Parathyroid adenoma (tissue), 2 donors: ENCODE results near the gene CHRD.

Experiments
- H2AFZ ChIP-seq: fragments of 300-600 bp; sonication (generic); one replicate; pipeline ENCODE4 v1.7.0; 2017; ENCODE audit warnings: antibody characterized with exemption, mild to moderate bottlenecking
- H3K27ac ChIP-seq: fragments of 300-600 bp; sonication (generic); one replicate; pipeline ENCODE4 v1.7.0; 2017
- H3K27me3 ChIP-seq: fragments of 300-600 bp; sonication (generic); one replicate; pipeline ENCODE4 v1.7.0; 2017; ENCODE audit warnings: low read length; ENCODE audit not compliant: control insufficient read depth, insufficient read depth
- H3K36me3 ChIP-seq: fragments of 300-600 bp; sonication (generic); one replicate; pipeline ENCODE4 v1.7.0; 2017; ENCODE audit warnings: low read length; ENCODE audit not compliant: control insufficient read depth, insufficient read depth
- H3K4me1 ChIP-seq: fragments of 300-600 bp; sonication (generic); one replicate; pipeline ENCODE4 v1.7.0; 2017; ENCODE audit warnings: control low read depth
- H3K4me2 ChIP-seq: fragments of 300-600 bp; sonication (generic); one replicate; pipeline ENCODE4 v1.7.0; 2017; ENCODE audit warnings: low read length
- H3K4me3 ChIP-seq: fragments of 300-600 bp; sonication (generic); one replicate; pipeline ENCODE4 v1.7.0; 2017; ENCODE audit warnings: low read depth, low read length
- H3K79me2 ChIP-seq: fragments of 300-600 bp; sonication (generic); one replicate; pipeline ENCODE4 v1.7.0; 2017; ENCODE audit warnings: control low read depth
- H3K9ac ChIP-seq: fragments of 300-600 bp; sonication (generic); one replicate; pipeline ENCODE4 v1.7.0; 2017; ENCODE audit warnings: mild to moderate bottlenecking
- H3K9me3 ChIP-seq: fragments of 300-600 bp; sonication (generic); one replicate; pipeline ENCODE4 v1.7.0; 2017; ENCODE audit warnings: low read length; ENCODE audit not compliant: control insufficient read depth
- TF ChIP-seq, protein P1 (sequence below): fragments of 300-600 bp; sonication (generic); IDR thresholded peaks from one replicate; pipeline ENCODE4 v1.7.0; 2017; ENCODE audit warnings: antibody characterized with exemption, mild to moderate bottlenecking
- donor health status: primary hyperparathyroidism.

Gene CHRD

DNA sequence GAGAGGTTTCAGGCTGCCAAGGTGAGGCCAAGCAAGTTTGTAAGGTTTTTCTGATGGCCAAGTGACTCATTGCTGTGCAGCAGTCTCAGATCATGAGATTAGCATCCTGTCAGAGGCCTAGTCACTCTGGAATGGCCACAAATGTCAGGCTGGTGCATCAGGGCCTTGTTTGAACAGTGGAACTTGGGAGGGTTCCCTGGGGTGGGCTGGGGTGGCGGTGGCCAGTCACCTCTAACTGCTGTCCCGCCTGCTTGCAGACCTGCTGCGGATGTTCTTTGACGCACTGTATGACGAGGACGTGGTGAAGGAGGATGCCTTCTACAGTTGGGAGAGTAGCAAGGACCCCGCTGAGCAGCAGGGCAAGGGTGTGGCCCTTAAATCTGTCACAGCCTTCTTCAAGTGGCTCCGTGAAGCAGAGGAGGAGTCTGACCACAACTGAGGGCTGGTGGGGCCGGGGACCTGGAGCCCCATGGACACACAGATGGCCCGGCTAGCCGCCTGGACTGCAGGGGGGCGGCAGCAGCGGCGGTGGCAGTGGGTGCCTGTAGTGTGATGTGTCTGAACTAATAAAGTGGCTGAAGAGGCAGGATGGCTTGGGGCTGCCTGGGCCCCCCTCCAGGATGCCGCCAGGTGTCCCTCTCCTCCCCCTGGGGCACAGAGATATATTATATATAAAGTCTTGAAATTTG, 45.2 kb upstream of the CHRD start:
- peaks cover 36% of the 10 kb centered on the region for H3K4me1 ChIP-seq
- no peak overlapping the region for H3K9ac ChIP-seq
- no peaks in the 10 kb centered on the region for H3K27me3 ChIP-seq
- no peak overlapping the region for H3K4me2 ChIP-seq
- no peaks in the 10 kb centered on the region for H3K9me3 ChIP-seq
- no peak overlapping the region for H2AFZ ChIP-seq
- no peaks in the 10 kb centered on the region for H3K79me2 ChIP-seq
- no peak overlapping the region for H3K4me3 ChIP-seq
- TF ChIP-seq, protein P1, sequence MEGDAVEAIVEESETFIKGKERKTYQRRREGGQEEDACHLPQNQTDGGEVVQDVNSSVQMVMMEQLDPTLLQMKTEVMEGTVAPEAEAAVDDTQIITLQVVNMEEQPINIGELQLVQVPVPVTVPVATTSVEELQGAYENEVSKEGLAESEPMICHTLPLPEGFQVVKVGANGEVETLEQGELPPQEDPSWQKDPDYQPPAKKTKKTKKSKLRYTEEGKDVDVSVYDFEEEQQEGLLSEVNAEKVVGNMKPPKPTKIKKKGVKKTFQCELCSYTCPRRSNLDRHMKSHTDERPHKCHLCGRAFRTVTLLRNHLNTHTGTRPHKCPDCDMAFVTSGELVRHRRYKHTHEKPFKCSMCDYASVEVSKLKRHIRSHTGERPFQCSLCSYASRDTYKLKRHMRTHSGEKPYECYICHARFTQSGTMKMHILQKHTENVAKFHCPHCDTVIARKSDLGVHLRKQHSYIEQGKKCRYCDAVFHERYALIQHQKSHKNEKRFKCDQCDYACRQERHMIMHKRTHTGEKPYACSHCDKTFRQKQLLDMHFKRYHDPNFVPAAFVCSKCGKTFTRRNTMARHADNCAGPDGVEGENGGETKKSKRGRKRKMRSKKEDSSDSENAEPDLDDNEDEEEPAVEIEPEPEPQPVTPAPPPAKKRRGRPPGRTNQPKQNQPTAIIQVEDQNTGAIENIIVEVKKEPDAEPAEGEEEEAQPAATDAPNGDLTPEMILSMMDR = no peak
- H3K36me3 ChIP-seq = no peaks in the 10 kb centered on the region
- no peak overlapping the region for H3K27ac ChIP-seq

DNA sequence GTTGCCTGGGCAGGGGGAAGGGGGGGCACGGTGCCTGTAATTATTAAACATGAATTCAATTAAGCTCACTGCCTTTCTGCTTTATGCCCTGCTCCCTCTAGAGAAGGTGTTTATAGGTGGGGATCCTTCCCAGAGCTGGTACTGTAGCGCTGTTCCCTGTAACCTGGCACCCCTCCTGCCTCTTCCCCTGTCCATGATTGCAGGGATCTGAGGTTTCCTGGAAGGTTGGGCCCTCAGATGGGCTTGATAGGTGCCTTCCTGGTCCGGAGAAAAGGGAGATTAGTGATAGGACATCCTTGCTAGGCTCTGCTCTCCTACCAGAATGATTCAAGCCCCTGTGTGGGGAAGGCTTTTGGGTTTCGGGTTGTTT, 44.6 kb upstream of the CHRD start:
- Histone ChIP-seq H3K4me3 (peak overlapping the region; percentile 67), H3K4me1 (peaks cover 37% of the 10 kb centered on the region), H3K36me3 (no peaks in the 10 kb centered on the region), H3K27me3 (no peaks in the 10 kb centered on the region), H3K9ac (no peak overlapping the region), H3K79me2 (peaks cover 3% of the 10 kb centered on the region), H3K27ac (peak overlapping the region; percentile 92), H3K9me3 (no peaks in the 10 kb centered on the region), H2AFZ (peak overlapping the region; percentile 65), H3K4me2 (peak overlapping the region; percentile 92)
- TF ChIP-seq, protein P1 = no peak

DNA sequence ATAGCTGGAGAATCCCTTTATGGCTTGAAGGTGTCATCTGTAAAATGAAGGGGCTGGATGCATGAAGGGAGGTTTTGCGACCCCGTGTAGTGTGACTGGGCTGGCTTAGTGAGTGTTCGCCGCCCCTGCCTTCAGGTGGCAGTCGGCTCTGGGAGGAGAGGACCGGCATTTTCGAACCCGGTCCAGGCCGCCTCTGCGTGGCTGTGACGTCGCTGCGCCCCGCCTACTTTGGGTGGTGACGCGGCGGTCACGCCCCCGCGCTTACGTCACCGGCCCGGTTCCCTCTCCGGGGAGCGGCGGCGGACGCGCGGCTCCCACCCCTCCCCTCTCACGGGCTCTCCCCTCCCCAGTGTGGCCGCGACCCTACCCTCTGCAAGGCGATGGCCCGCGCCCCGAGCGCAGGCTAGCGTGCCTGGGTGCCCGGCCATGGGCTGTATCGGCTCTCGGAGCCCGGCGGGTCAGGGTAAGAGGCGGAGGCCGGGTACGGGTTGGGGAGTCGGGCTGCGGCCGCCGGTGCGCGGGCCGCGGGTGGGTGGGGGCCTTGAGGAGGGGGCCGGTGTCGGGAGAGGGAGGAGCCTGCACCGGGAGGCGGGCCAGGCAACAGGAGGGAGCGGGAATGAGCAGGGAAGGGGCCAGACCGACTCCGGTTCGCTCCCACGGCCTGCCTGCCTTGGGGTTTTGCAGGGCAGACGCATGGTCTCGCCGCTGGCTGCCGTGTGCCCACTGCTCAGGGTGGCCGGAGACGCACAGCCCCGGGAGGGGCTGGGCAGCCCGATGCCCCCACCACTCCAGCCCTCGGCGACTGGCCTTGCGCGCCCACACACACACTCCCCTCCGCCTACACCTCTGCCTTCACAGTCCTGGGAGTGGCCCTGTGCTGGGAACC, 44.0 kb upstream of the CHRD start:
- no peaks in the 10 kb centered on the region for H3K36me3 ChIP-seq
- peak overlapping the region; percentile 92 for H3K27ac ChIP-seq
- H3K79me2 ChIP-seq = peaks cover 10% of the 10 kb centered on the region
- H3K27me3 ChIP-seq = no peaks in the 10 kb centered on the region
- TF ChIP-seq, protein P1 = no peak
- peaks cover 37% of the 10 kb centered on the region for H3K4me1 ChIP-seq
- no peak overlapping the region for H3K9ac ChIP-seq
- H2AFZ ChIP-seq = peak overlapping the region; percentile 65
- peak overlapping the region; percentile 92 for H3K4me2 ChIP-seq
- no peaks in the 10 kb centered on the region for H3K9me3 ChIP-seq
- peak overlapping the region; percentile 67 for H3K4me3 ChIP-seq

DNA sequence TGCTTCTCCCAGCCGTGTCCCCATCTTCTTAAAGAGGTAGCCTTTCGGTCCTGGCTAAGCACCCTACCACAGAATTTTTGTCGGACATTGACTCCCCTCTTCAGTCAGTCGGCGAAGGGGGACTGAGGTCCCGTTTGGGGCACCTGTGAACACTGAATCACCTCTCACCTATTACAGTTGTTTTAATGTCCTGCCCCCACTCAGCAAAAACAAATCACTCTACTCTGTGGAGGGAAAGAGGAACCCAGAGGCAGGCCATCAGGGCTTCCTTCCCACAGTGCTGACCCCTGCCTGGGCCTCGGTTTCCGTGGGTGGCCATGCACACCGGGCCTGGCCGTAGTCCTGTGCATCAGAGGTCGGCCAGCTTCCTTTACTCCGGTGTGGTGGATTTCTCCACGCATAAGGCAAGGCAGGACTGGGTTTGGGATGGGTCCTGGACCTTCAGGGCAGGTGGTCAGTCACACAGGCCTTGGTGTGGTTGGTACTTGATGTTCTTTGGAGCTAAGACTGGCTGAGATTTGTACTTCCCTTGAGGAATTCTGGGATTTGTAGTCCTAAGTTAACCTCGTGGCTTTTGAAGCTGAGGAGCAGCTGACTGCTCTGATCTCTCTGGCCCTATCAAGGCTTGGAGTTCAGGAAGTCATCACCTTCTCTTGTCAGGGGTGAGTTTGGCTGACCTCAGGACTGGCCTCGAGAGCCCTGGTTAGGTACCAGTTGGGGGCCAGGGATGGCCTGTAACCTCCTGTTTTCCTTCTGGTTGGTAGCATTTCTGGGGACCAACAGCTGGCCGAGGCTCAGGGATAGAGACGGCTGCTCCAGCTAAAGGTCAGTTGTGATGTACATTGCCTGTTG, 43.1 kb upstream of the CHRD start:
- peaks cover 37% of the 10 kb centered on the region for H3K4me1 ChIP-seq
- H3K27ac ChIP-seq = peak overlapping the region; percentile 92
- H3K79me2 ChIP-seq = peaks cover 18% of the 10 kb centered on the region
- H3K4me3 ChIP-seq = peak overlapping the region; percentile 67
- peak overlapping the region; percentile 92 for H3K4me2 ChIP-seq
- TF ChIP-seq, protein P1 = no peak
- peak overlapping the region; percentile 65 for H2AFZ ChIP-seq
- no peak overlapping the region for H3K9ac ChIP-seq
- H3K27me3 ChIP-seq = no peaks in the 10 kb centered on the region
- H3K36me3 ChIP-seq = no peaks in the 10 kb centered on the region
- H3K9me3 ChIP-seq = no peaks in the 10 kb centered on the region
